Activated CD8-positive, alpha-beta T cell treated with anti-CD3 and anti-CD28 coated beads for 36 hours (primary cell): ENCODE results near the gene GDF2. TPM values are rescaled to one million over a fixed set of nuclear protein-coding genes. Genes with fewer than 3 reads are reported as not detected.

ENCODE experiments used
- ATAC-seq: fragments of 200-7000 bp; cut with Tn5 transposase; one replicate; pipeline ENCODE4 v1.10.0; 2021; ENCODE audit warnings: mild to moderate bottlenecking, moderate library complexity
- CTCF ChIA-PET: fragments of 350-600 bp; sonication (Branson Sonifier 250); formaldehyde crosslinking; loops from one replicate; lab custom pipeline; 2021; ENCODE audit warnings: antibody characterized with exemption; lab: Charles Lee
- POLR2A ChIA-PET: fragments of 350-600 bp; sonication (Branson Sonifier 250); formaldehyde crosslinking; loops from one replicate; lab custom pipeline; 2021; ENCODE audit warnings: antibody characterized with exemption; lab: Charles Lee
- DNase-seq: peaks from one replicate; pipeline ENCODE4 v3.0.0-alpha.2; 2020
- H3K27ac Mint-ChIP-seq: one replicate; pipeline ENCODE4 v1.8.0; 2021; ENCODE audit warnings: mild to moderate bottlenecking, mixed read lengths
- H3K27me3 Mint-ChIP-seq: one replicate; pipeline ENCODE4 v1.8.0; 2021; ENCODE audit warnings: mixed read lengths
- H3K36me3 Mint-ChIP-seq: one replicate; pipeline ENCODE4 v1.8.0; 2021; ENCODE audit warnings: low read depth, mixed read lengths
- H3K4me1 Mint-ChIP-seq: one replicate; pipeline ENCODE4 v1.8.0; 2021; ENCODE audit warnings: low read depth, mixed read lengths
- H3K4me3 Mint-ChIP-seq: one replicate; pipeline ENCODE4 v1.8.0; 2021; ENCODE audit warnings: mild to moderate bottlenecking, moderate library complexity, mixed read lengths
- H3K9me3 Mint-ChIP-seq: one replicate; pipeline ENCODE4 v1.8.0; 2021; ENCODE audit warnings: mixed read lengths
- CTCF ChIP-seq: fragments of 200-600 bp; IDR thresholded peaks from one replicate; pipeline ENCODE4 v1.8.0; 2022; ENCODE audit warnings: antibody characterized with exemption, mild to moderate bottlenecking
- intact Hi-C: fragments of 100-400 bp; cut with micrococcal nuclease; formaldehyde crosslinking; loops from one replicate; pipeline ENCODE4 v1.10.0; 2022
- total RNA-seq, 2 experiments: library from RNA; stranded (reverse); gene quantifications; one replicate each; pipeline ENCODE4 v1.2.3, GENCODE V29; 2021

The GDF2 gene
- total RNA-seq, 2 experiments from 2014 or later: not detected

GRCh38 chr10:47331954-47332353 is 9.7 kb downstream of the GDF2 start:
- no peaks in the 10 kb centered on the region for H3K27me3 Mint-ChIP-seq
- no peak overlapping the region for H3K4me3 Mint-ChIP-seq
- no peaks in the 10 kb centered on the region for H3K9me3 Mint-ChIP-seq
- no peak for DNase-seq
- intact Hi-C loops: no loop called here
- ChIA-PET CTCF (interaction anchor here (0.9 to 1.6 kb wide), 3 partner anchors 9 to 285 kb away, joined by 3 to 5 read pairs (median 3); no protein-coding TSS in a partner anchor), POLR2A (no interaction called here)
- H3K36me3 Mint-ChIP-seq: no peaks in the 10 kb centered on the region
- no peak for TF ChIP-seq CTCF
- no peaks in the 10 kb centered on the region for H3K4me1 Mint-ChIP-seq
- no peak overlapping the region for H3K27ac Mint-ChIP-seq
- no peak for ATAC-seq

- Mint-ChIP-seq H3K4me3 (no peak overlapping the region), H3K27ac (no peak overlapping the region), H3K36me3 (no peaks in the 10 kb centered on the region), H3K4me1 (no peaks in the 10 kb centered on the region), H3K9me3 (no peaks in the 10 kb centered on the region), H3K27me3 (no peaks in the 10 kb centered on the region)
- TF ChIP-seq CTCF: no peak
- ChIA-PET CTCF (interaction anchor here (0.9 to 1.6 kb wide), 2 partner anchors 8 to 285 kb away, joined by 3 read pairs; no protein-coding TSS in a partner anchor), POLR2A (no interaction called here)
- ATAC-seq (no peak), DNase-seq (no peak)
- intact Hi-C loops: no loop called here
Measured at GRCh38 chr10:47332371-47332770, 10.1 kb downstream of the GDF2 start.

GRCh38 chr10:47332946-47333345 is 10.7 kb downstream of the GDF2 start:
- H3K9me3 Mint-ChIP-seq: no peaks in the 10 kb centered on the region
- ChIA-PET POLR2A (no interaction called here), CTCF (interaction anchor here (0.9 to 1.6 kb wide), 3 partner anchors 8 to 286 kb away, joined by 3 read pairs; no protein-coding TSS in a partner anchor)
- intact Hi-C loops: no loop called here
- ATAC-seq (no peak), DNase-seq (no peak)
- H3K36me3 Mint-ChIP-seq: no peaks in the 10 kb centered on the region
- H3K4me3 Mint-ChIP-seq: no peak overlapping the region
- no peaks in the 10 kb centered on the region for H3K27me3 Mint-ChIP-seq
- H3K4me1 Mint-ChIP-seq: no peaks in the 10 kb centered on the region
- no peak overlapping the region for H3K27ac Mint-ChIP-seq
- no peak for TF ChIP-seq CTCF

- ChIA-PET POLR2A (no interaction called here), CTCF (interaction anchor here (1.1 to 1.6 kb wide), 2 partner anchors 22 to 286 kb away, joined by 3 read pairs; no protein-coding TSS in a partner anchor)
- H3K4me3 Mint-ChIP-seq: no peak overlapping the region
- TF ChIP-seq CTCF: no peak
- H3K27ac Mint-ChIP-seq: no peak overlapping the region
- H3K36me3 Mint-ChIP-seq: no peaks in the 10 kb centered on the region
- ATAC-seq (no peak), DNase-seq (no peak)
- no peaks in the 10 kb centered on the region for H3K27me3 Mint-ChIP-seq
- H3K9me3 Mint-ChIP-seq: no peaks in the 10 kb centered on the region
- intact Hi-C loops: no loop called here
- H3K4me1 Mint-ChIP-seq: no peaks in the 10 kb centered on the region
Measured at GRCh38 chr10:47333532-47333931, 11.3 kb downstream of the GDF2 start.

- Mint-ChIP-seq H3K27ac (no peak overlapping the region), H3K9me3 (no peaks in the 10 kb centered on the region), H3K36me3 (no peaks in the 10 kb centered on the region), H3K4me3 (no peak overlapping the region), H3K27me3 (no peaks in the 10 kb centered on the region), H3K4me1 (no peaks in the 10 kb centered on the region)
- intact Hi-C loops: no loop called here
- ATAC-seq: no peak
- no peak for TF ChIP-seq CTCF
- no peak for DNase-seq
- CTCF ChIA-PET: interaction anchor here (1.0 kb wide), 1 partner anchor 310 kb away, joined by 3 read pairs; no protein-coding TSS in a partner anchor
- POLR2A ChIA-PET: no interaction called here
Measured at GRCh38 chr10:47334466-47335295, 12.4 kb downstream of the GDF2 start.
